ENCODE measurements around the gene SLC48A1.
"Not testable (repeated sequence)": the region's sequence is repeated elsewhere in the genome, so short reads cannot be mapped to it uniquely, and the experiment has no call there.

- TF ChIP-seq, protein P1, sequence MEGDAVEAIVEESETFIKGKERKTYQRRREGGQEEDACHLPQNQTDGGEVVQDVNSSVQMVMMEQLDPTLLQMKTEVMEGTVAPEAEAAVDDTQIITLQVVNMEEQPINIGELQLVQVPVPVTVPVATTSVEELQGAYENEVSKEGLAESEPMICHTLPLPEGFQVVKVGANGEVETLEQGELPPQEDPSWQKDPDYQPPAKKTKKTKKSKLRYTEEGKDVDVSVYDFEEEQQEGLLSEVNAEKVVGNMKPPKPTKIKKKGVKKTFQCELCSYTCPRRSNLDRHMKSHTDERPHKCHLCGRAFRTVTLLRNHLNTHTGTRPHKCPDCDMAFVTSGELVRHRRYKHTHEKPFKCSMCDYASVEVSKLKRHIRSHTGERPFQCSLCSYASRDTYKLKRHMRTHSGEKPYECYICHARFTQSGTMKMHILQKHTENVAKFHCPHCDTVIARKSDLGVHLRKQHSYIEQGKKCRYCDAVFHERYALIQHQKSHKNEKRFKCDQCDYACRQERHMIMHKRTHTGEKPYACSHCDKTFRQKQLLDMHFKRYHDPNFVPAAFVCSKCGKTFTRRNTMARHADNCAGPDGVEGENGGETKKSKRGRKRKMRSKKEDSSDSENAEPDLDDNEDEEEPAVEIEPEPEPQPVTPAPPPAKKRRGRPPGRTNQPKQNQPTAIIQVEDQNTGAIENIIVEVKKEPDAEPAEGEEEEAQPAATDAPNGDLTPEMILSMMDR (IDR thresholded peaks at IDR 0.05), result not testable (repeated sequence)
- TF ChIP-seq POLR2A (IDR thresholded peaks at IDR 0.05), result not testable (repeated sequence)
Measured at GRCh38 chr12:47809518-47809917, 36.5 kb downstream of the SLC48A1 start.

All from heart left ventricle (tissue), 13 donors.